Activated T-cell treated with anti-CD3 and anti-CD28 coated beads for 48 hours (primary cell): Measurements from ENCODE around the gene PIGN.

ENCODE experiments used
- DNase-seq: peaks from one replicate; pipeline ENCODE4 v3.0.0-alpha.2; 2020; ENCODE audit warnings: low read depth

The PIGN gene, protein sequence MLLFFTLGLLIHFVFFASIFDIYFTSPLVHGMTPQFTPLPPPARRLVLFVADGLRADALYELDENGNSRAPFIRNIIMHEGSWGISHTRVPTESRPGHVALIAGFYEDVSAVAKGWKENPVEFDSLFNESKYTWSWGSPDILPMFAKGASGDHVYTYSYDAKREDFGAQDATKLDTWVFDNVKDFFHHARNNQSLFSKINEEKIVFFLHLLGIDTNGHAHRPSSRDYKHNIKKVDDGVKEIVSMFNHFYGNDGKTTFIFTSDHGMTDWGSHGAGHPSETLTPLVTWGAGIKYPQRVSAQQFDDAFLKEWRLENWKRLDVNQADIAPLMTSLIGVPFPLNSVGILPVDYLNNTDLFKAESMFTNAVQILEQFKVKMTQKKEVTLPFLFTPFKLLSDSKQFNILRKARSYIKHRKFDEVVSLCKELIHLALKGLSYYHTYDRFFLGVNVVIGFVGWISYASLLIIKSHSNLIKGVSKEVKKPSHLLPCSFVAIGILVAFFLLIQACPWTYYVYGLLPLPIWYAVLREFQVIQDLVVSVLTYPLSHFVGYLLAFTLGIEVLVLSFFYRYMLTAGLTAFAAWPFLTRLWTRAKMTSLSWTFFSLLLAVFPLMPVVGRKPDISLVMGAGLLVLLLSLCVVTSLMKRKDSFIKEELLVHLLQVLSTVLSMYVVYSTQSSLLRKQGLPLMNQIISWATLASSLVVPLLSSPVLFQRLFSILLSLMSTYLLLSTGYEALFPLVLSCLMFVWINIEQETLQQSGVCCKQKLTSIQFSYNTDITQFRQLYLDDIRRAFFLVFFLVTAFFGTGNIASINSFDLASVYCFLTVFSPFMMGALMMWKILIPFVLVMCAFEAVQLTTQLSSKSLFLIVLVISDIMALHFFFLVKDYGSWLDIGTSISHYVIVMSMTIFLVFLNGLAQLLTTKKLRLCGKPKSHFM

GRCh38 chr18:62186774-62187542 lies at the start of gene PIGN, which contains the start of gene RELCH:
Gene PIGN, minus strand, starts transcription at chr18:62187056. Its CDS starts 25,703 bp downstream, at chr18:62161353.
Gene RELCH, plus strand, starts transcription at chr18:62187255. Its CDS starts 251 bp downstream, at chr18:62187506.
- peak; percentile 87 for DNase-seq

- no peak for DNase-seq
Observed at GRCh38 chr18:62236252-62236651, 49.4 kb upstream of the PIGN start.

DNA sequence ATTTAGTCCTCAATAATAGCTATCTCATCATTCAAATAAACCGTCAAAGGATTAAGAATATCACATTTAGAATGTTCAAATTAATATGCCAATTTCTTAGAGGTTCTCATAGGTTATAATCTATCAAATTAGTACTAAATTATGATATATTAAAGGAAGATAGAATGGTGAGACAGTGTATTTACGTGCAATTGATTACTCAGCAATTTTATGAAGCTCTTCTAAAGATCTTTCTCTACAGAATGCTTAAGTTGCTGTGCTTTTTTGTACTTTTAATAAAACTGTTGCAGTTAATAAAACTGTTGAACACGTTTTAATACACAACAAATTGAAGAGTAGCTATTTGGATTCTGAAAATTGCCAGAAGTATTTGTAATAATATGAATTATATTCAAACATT lies 39.2 kb upstream of the PIGN start:
- no peak for DNase-seq

DNA sequence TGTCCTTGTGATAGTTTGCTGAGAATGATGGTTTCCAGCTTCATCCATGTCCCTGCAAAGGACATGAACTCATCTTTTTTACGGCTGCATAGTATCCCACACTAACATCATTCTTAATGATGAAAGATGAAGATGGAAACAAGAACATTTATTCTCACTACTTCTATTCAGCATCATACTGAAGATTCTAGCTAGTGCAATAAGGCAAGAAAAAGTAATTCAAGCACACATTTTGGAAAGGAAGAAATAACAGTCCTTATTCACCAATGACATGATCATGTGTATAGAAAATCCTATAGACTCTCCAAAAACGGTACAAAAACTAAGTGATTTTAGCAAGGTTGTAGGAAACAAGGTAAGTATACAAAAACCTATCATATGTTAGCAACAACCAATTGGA lies 37.4 kb upstream of the PIGN start:
- no peak for DNase-seq

DNA sequence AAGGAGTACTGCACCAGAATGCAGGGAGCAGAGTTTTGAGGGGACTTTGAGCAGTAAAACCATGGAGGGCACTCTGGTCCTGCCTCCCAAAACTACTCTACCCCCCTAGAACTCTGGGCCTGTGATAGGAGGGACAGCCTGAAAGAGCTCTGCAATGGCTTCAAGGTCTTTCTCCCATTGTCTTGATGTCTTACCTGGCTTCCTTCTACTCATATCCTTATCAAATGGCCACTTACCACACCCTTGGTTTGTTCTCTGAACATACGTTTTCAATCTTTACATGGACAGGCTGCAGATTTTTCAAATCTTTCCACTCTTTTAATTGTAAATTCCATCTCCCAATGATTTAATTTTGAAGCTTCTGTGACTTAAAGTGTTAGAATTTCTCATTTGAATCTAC lies 27.9 kb upstream of the PIGN start:
- no peak for DNase-seq

DNA sequence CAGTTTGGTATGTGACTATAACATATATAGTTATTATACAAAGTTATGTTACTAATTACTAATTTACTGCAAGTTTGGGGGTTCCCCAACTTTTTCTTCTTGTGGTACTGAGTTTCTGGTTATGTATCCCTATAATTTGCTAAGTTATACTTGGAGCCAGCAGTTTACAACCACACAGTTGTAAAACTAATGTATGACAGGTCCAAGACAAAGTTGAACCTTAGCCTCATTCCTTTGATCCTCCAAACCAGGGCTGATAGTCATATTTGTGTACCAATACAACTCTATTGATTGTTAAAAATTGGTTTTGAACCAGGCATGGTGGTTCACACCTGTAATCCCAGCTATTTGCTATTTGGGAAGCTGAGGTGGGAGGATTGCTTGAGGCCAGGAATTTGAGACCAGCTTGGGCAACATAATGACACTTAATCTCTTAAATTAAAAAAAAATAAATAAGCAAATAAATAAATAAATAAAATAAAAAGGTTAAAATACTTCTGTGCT lies 24.5 kb upstream of the PIGN start:
- no peak for DNase-seq

DNA sequence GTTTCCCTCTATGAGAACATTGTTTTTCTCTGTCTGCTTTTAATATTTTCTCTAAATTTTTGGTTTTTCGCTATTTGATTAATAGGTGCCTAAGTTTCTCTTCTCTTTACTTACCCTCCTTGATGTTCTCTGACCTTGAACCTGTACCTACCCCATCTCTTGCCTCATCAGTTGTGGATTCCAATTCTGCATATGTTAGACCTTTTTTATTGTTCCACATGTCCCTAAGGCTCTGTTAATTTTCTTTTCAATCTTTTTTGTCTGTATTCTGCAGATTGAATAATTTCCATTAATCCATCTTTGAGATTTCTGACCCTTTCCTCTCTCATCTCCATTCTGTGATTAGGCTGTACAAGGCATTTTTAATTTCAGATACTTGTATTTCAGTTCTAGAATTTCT lies 23.3 kb upstream of the PIGN start:
- DNase-seq = no peak

DNA sequence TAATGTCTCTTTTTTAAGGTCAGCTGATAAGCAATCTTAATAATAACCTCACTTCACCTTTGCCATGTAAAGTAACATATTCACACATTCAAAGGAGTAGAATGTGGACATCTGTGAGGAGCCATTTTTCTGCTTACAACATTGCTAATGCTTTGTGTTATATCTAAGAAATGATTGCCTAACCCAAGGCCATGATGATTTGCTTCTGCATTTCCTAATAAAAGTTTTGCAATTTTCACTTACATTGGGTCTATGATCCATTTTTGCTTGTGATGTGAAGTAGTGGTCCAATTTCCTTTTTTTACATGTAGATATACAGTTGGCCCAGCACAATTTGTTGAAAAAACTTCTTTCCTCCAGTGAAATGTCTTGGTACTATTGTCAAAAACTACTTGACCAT lies 22.2 kb upstream of the PIGN start:
- DNase-seq = no peak

DNA sequence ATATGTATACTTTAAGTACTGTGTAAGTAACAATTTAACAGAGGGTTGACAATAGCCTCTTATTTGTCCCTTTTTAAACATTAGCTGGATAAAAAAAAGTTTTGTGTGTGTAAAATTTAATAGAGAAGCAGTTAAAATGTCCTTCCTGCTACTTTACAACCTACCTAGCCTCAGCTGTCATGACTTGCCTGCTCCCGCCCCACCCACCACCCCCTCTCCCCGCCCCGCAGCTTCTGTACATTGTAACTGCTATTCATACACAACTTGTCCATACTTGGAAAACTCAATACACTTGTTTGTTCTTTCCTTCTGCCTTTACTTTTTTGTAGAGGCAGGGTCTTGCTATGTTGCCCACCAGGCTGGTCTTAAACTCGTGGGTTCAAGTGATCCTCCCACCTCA lies 19.7 kb upstream of the PIGN start:
- DNase-seq = no peak

DNA sequence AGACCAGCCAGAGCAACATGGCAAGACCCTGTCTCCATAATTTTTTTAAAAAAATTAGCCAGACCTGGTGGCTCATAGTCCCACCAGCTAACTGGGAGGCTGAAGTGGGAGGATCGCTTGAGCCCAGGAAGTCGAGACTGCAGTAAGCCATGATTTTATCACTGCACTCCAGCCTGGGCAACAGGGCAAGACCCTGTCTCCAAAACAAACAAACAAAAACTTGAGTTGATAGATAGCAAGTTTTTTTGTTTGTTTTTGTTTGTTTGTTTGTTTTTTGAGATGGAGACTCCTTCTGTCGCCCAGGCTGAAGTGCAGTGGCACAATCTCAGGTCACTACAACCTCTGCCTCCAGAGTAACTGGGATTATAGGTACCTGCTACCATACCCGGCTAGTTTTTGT lies 19.0 kb upstream of the PIGN start:
- no peak for DNase-seq

GRCh38 chr18:62201870-62202269 lies 15.0 kb upstream of the PIGN start:
- no peak for DNase-seq

DNA sequence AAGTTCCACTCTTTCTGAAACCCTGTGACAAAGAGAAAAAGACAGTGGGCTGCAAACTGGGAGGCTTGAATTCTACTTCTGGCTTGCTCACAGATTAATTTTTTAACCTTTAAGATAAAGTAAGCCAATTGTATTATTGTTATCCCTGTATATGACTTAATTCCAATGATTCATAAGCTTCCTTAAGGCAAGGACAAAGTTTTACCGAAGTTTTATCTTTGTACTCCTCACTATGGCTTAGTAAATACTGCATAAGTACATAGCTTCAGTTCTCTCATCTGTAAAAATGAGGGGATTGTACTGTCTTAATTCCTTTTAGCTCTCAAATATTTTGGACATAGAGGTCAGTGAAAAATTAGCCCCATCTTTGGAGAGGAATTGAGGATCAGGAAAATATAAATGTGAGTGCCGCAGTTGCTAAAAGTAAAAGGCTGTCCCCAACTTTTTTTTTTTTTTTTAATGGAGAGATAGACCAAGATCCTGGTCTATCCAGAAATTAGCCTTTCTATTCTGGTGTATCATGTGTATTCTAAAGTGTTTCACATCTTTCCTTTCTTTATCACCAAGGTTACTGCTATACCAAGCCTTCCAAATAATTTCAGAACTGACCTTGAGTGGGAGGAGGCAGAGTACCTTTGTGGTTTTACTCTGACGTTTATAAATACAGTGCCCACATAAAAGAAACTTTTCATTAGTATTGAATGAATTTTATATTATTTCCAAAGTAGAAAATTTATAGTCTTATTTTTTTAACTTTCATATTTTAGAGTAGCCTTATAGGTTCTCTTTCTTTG lies 13.5 kb upstream of the PIGN start:
- no peak for DNase-seq

DNA sequence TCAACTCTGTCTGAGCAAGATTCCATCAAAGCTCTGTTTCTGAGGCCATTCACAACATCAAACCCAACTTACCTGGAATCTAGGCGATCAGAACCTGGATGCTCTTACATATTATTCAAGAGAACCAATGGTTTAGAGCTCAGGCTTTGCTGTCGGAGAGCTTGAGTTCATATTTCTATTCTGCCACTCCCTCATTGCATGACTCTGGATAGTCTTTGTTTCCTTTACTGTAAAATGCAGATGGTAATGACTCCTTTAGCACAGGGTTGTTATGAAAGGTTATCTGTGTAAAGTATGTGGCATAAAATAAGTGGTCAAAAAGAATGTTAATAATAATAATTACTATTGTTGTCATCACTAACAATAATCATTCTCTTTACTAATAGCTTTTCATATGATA lies 12.8 kb upstream of the PIGN start:
- DNase-seq = no peak

DNA sequence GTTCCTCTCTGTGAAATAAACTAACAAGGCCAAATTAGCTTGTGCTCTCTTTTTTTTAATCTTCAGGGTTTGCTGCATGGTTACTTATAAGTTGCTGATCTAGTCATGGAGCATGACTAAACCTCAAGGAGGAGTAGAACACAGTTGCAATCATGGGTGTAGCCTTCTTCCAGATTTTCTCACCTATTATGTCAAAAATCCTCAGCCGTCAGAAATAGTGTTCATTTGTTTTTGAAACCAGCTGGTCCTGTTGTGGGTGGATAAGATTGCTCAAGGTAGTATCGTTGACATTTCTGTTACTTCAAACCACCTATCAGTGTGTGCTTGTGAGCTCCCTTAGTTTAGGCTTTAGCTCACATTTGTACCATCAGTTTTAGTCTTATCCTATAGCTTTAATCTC lies 11.4 kb upstream of the PIGN start:
- no peak for DNase-seq

- DNase-seq = no peak
Observed at GRCh38 chr18:62196980-62197379, 10.1 kb upstream of the PIGN start.

GRCh38 chr18:62196079-62196478 lies 9.2 kb upstream of the PIGN start:
- no peak for DNase-seq

GRCh38 chr18:62189208-62189607 lies 2.4 kb upstream of the PIGN start:
- DNase-seq = no peak

DNA sequence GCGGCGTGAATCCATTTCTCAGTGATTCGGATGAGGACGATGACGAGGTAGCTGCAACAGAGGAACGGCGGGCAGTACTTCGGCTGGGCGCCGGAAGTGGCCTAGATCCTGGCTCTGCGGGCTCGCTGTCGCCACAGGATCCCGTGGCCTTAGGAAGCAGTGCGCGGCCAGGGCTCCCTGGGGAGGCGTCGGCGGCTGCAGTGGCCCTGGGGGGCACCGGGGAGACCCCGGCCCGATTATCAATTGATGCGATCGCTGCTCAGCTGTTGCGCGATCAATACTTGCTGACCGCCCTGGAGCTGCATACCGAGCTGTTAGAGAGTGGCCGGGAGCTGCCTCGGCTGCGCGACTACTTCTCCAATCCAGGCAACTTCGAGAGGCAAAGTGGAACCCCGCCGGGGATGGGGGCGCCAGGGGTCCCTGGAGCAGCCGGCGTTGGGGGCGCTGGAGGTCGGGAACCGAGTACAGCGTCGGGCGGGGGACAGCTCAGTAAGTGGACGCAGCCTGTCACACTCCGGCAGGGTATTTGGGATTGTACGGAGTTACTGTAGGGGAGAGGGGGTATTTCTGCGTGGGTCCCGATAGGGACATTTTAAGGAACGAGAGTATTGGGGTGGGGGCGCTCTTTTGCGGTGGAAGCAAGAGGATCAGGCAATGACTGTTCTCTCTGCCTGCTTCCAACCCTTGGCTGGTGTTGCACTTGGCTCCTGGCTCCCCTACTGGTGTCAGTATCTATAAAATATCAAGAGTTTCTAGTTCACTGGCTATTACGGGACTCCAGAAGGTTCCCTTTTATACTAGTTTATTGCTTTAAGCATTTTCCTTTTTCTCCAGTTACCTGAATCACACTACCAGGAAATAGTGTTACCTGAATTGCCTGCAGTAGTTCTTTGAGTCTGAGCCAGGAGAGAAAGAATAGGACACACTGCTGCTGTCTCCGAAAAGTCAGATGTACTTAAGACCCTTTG lies 971 bp upstream of the PIGN start:
- DNase-seq = no peak

- DNase-seq = no peak
Observed at GRCh38 chr18:62186499-62186773, 420 bp downstream of the PIGN start.

DNA sequence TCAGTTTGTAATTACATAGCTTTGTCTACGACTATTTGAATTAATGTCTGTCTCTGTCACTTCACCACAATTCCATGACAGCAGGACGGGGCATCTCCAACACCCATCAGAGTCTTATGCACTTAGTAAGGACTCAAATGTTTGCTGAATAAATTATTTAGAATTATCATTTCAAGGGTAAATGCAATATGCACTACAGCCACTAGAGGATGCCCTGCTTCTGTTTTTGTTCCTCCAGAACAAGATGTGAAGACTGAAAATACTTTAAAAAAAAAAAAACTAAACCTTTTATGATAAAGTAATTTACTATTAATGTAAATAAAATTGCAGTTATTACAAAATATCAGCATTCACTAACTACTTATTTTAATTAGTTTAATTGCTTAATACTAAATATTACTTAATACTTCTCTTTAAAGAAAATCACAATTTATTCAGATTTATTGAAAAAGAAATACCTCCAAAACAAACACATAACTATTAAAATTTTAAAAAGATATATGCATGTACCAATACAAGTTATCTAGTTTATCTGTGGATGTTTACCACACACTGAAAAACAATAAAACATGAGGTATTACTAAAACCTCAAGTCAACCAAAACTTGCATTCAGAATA lies 3.2 kb downstream of the PIGN start:
- DNase-seq = no peak
